ENCODE measurements around the gene ZNF74. TPM values are rescaled to one million over a fixed set of nuclear protein-coding genes. Genes with fewer than 3 reads are reported as not detected.

Gene ZNF74
- polyA plus RNA-seq, 1 donor from 2014 or later = 75.6 TPM

DNA sequence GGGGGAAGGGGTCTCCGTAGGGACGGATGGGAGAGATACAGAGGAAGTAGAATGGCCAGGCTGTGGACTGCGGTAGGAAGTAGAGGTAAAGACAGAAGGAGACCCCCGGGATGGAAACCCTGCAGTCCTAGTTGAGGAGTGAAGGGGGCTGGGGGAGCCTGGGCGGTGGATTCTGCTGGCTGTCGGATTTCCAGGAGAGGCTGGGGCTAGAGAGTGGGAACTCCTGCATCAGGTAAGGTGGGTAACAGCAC is 44.4 kb downstream of the ZNF74 start:
- Histone ChIP-seq H3K4me2 (ENCODE audit: low read length) (no peak overlapping the region), H3K27ac (ENCODE audit: low read length) (no peak overlapping the region), H3K9ac (ENCODE audit: low read length) (peak overlapping the region; percentile 12), H3K79me2 (replicated peaks; ENCODE audit: insufficient read depth, low read length) (no peaks in the 10 kb centered on the region), H3K9me2 (ENCODE audit: insufficient read depth, low read length) (no peaks in the 10 kb centered on the region), H2AFZ (ENCODE audit: low read depth, low read length) (no peak overlapping the region), H4K20me1 (ENCODE audit: insufficient read depth) (peaks cover 5% of the 10 kb centered on the region), H3K27me3 (ENCODE audit: insufficient read depth, low read depth, low read length) (peaks cover 48% of the 10 kb centered on the region), H3K9me3 (ENCODE audit: low read length) (no peaks in the 10 kb centered on the region), H3F3A (ENCODE audit: insufficient read depth, low read length, poor library complexity, severe bottlenecking) (no peaks in the 10 kb centered on the region), H3K36me3 (ENCODE audit: insufficient read depth, low read length) (no peaks in the 10 kb centered on the region), H3K4me3 (ENCODE audit: low read length) (peak overlapping the region; percentile 60)
- TF ChIP-seq MXI1 (conservative IDR thresholded peaks at IDR 0.05; ENCODE audit: poor library complexity, severe bottlenecking) (no peak), EP300 (conservative IDR thresholded peaks at IDR 0.05; ENCODE audit: poor library complexity, severe bottlenecking) (no peak)
- TF ChIP-seq, protein P1, sequence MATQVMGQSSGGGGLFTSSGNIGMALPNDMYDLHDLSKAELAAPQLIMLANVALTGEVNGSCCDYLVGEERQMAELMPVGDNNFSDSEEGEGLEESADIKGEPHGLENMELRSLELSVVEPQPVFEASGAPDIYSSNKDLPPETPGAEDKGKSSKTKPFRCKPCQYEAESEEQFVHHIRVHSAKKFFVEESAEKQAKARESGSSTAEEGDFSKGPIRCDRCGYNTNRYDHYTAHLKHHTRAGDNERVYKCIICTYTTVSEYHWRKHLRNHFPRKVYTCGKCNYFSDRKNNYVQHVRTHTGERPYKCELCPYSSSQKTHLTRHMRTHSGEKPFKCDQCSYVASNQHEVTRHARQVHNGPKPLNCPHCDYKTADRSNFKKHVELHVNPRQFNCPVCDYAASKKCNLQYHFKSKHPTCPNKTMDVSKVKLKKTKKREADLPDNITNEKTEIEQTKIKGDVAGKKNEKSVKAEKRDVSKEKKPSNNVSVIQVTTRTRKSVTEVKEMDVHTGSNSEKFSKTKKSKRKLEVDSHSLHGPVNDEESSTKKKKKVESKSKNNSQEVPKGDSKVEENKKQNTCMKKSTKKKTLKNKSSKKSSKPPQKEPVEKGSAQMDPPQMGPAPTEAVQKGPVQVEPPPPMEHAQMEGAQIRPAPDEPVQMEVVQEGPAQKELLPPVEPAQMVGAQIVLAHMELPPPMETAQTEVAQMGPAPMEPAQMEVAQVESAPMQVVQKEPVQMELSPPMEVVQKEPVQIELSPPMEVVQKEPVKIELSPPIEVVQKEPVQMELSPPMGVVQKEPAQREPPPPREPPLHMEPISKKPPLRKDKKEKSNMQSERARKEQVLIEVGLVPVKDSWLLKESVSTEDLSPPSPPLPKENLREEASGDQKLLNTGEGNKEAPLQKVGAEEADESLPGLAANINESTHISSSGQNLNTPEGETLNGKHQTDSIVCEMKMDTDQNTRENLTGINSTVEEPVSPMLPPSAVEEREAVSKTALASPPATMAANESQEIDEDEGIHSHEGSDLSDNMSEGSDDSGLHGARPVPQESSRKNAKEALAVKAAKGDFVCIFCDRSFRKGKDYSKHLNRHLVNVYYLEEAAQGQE (IDR thresholded peaks at IDR 0.05; ENCODE audit: borderline replicate concordance) = no peak

DNA sequence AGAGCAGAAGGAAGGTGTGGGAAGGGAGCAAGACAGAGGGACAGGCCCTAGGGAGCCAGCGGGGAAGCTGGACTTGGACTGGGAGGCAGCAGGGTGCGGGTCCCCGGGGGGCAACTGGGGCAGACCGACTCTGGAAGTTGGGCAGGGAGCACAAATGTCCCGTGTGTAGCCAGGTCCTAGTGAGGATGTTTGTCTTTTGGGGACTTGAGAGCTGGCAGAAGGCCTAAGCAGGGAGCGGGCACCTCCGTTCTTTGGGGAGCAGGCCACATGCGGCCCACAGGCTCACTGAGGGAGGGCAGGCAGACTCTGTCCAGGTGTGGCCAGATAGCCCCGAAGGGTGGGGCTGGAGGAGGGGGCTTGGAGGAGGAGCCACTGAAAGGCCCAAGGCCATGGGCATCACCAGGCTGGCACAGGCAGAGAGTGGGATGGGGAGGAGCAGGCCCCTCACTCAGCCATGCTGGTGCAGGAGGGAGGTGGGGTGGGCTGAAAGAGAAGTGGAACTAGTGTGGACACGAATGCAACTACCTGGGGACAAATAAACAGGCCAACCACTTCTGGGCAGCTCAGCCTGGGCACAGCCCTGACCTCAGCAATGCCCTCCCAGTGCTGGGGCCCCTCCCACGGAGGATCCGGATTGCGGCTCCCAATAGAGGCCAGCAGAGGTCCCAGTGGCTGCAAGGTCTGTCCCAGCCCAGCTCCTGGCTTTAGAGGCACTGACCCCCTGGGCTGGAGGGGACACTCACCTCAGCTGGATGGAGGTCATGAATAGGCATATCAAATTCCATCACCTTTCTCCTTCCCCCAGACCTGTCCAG is 44.9 kb downstream of the ZNF74 start:
- Histone ChIP-seq H3K4me3 (ENCODE audit: low read length) (no peak overlapping the region), H3K4me2 (ENCODE audit: low read length) (no peak overlapping the region), H3K9me3 (ENCODE audit: low read length) (no peaks in the 10 kb centered on the region), H4K20me1 (ENCODE audit: insufficient read depth) (peaks cover 5% of the 10 kb centered on the region), H3K9me2 (ENCODE audit: insufficient read depth, low read length) (no peaks in the 10 kb centered on the region), H3K27ac (ENCODE audit: low read length) (no peak overlapping the region), H3K79me2 (replicated peaks; ENCODE audit: insufficient read depth, low read length) (no peaks in the 10 kb centered on the region), H3K9ac (ENCODE audit: low read length) (no peak overlapping the region), H3K27me3 (ENCODE audit: insufficient read depth, low read depth, low read length) (peaks cover 43% of the 10 kb centered on the region), H3F3A (ENCODE audit: insufficient read depth, low read length, poor library complexity, severe bottlenecking) (no peaks in the 10 kb centered on the region), H2AFZ (ENCODE audit: low read depth, low read length) (no peak overlapping the region), H3K36me3 (ENCODE audit: insufficient read depth, low read length) (no peaks in the 10 kb centered on the region)
- no peak for TF ChIP-seq EZH2 (IDR thresholded peaks at IDR 0.05; ENCODE audit: borderline replicate concordance, insufficient read depth, low read length, poor library complexity, severe bottlenecking)
- TF ChIP-seq, protein P1 (IDR thresholded peaks at IDR 0.05; ENCODE audit: borderline replicate concordance) = no peak
- TF ChIP-seq MXI1 (conservative IDR thresholded peaks at IDR 0.05; ENCODE audit: poor library complexity, severe bottlenecking) = no peak
- TF ChIP-seq TAF1 (IDR thresholded peaks at IDR 0.05; ENCODE audit: low read depth) = no peak
- no peak for TF ChIP-seq POLR2AphosphoS5 (IDR thresholded peaks at IDR 0.05)
- TF ChIP-seq SMC3 (conservative IDR thresholded peaks at IDR 0.05; ENCODE audit: poor library complexity) = no peak
- TF ChIP-seq, protein P2, sequence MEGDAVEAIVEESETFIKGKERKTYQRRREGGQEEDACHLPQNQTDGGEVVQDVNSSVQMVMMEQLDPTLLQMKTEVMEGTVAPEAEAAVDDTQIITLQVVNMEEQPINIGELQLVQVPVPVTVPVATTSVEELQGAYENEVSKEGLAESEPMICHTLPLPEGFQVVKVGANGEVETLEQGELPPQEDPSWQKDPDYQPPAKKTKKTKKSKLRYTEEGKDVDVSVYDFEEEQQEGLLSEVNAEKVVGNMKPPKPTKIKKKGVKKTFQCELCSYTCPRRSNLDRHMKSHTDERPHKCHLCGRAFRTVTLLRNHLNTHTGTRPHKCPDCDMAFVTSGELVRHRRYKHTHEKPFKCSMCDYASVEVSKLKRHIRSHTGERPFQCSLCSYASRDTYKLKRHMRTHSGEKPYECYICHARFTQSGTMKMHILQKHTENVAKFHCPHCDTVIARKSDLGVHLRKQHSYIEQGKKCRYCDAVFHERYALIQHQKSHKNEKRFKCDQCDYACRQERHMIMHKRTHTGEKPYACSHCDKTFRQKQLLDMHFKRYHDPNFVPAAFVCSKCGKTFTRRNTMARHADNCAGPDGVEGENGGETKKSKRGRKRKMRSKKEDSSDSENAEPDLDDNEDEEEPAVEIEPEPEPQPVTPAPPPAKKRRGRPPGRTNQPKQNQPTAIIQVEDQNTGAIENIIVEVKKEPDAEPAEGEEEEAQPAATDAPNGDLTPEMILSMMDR (IDR thresholded peaks at IDR 0.05; ENCODE audit: poor library complexity, severe bottlenecking) = no peak
- no peak for TF ChIP-seq RAD21 (conservative IDR thresholded peaks at IDR 0.05)
- TF ChIP-seq EP300 (conservative IDR thresholded peaks at IDR 0.05; ENCODE audit: poor library complexity, severe bottlenecking) = no peak

Measured in neural cell (in vitro differentiated cells).